Keratinocyte (primary cell): Measurements from ENCODE around the gene TOB2. TPM values are rescaled to one million over a fixed set of nuclear protein-coding genes. Genes with fewer than 3 reads are reported as not detected.

Source experiments
- DNase-seq: peaks from one replicate; pipeline ENCODE4 v3.0.0-alpha.2; 2011; ENCODE audit warnings: low read depth, missing footprints, low spot score
- FAIRE-seq: peaks from 2 replicates; lab custom pipeline; 2011; peaks lifted over from hg19 to GRCh38; lab: Jason Lieb, UNC
- H2AFZ ChIP-seq: 2 replicates; pipeline ENCODE4 v1.6.0; 2012; ENCODE audit warnings: low read length, control low read depth, inconsistent platforms; ENCODE audit not compliant: control insufficient read depth
- H3K27ac ChIP-seq: 2 replicates; pipeline ENCODE4 v1.5.1; 2011; ENCODE audit warnings: low read length; ENCODE audit not compliant: control insufficient read depth, insufficient read depth
- H3K27me3 ChIP-seq: 3 replicates; pipeline ENCODE4 v1.6.0; 2011; ENCODE audit warnings: low read length; ENCODE audit not compliant: control insufficient read depth, insufficient read depth; ENCODE audit errors: extremely low read depth
- H3K36me3 ChIP-seq, 2 experiments: 2 replicates in 1 of 2; 3 replicates in 1 of 2; pipeline ENCODE4 v1.5.1; 2011; ENCODE audit warnings: low read length in 2 of 2, mild to moderate bottlenecking in 1 of 2; ENCODE audit not compliant: control insufficient read depth in 2 of 2, insufficient read depth in 2 of 2; ENCODE audit errors: extremely low read depth in 1 of 2
- H3K4me1 ChIP-seq: 3 replicates; pipeline ENCODE4 v1.5.1; 2011; ENCODE audit warnings: low read length; ENCODE audit not compliant: control insufficient read depth, insufficient read depth; ENCODE audit errors: extremely low read depth
- H3K4me2 ChIP-seq: 3 replicates; pipeline ENCODE4 v1.6.0; 2011; ENCODE audit warnings: low read depth, low read length; ENCODE audit not compliant: control insufficient read depth, insufficient read depth; ENCODE audit errors: extremely low read depth
- H3K4me3 ChIP-seq, 3 experiments: fragments of 200-600 bp in 1 of 3; sonication (generic) in 1 of 3; 2 replicates in 2 of 3; 3 replicates in 1 of 3; pipeline ENCODE4 v1.5.1; 2011 to 2016; ENCODE audit warnings: low read length in 3 of 3, mild to moderate bottlenecking in 3 of 3, control low read depth in 2 of 3, inconsistent platforms in 1 of 3, low read depth in 1 of 3, mixed read lengths in 1 of 3, mixed run types in 1 of 3, moderate library complexity in 1 of 3; ENCODE audit not compliant: control insufficient read depth in 2 of 3, insufficient read depth in 2 of 3; ENCODE audit errors: extremely low read depth in 1 of 3
- H3K79me2 ChIP-seq: 2 replicates; pipeline ENCODE4 v1.6.0; 2012; ENCODE audit warnings: low read length; ENCODE audit not compliant: control insufficient read depth, insufficient read depth
- H3K9ac ChIP-seq: 3 replicates; pipeline ENCODE4 v1.6.0; 2011; ENCODE audit warnings: low read length; ENCODE audit not compliant: control insufficient read depth, insufficient read depth; ENCODE audit errors: extremely low read depth
- H3K9me1 ChIP-seq: 3 replicates; pipeline ENCODE4 v1.6.0; 2011; ENCODE audit warnings: low read length; ENCODE audit not compliant: control insufficient read depth, insufficient read depth; ENCODE audit errors: extremely low read depth
- H3K9me3 ChIP-seq: 2 replicates; pipeline ENCODE4 v1.5.1; 2012; ENCODE audit warnings: low read depth, low read length; ENCODE audit not compliant: control insufficient read depth
- H4K20me1 ChIP-seq: 3 replicates; pipeline ENCODE4 v1.6.0; 2011; ENCODE audit warnings: low read length; ENCODE audit not compliant: control insufficient read depth, insufficient read depth; ENCODE audit errors: extremely low read depth
- CTCF ChIP-seq, 3 experiments: IDR thresholded peaks in 1 of 3; conservative IDR thresholded peaks in 1 of 3; optimal IDR thresholded peaks in 1 of 3; 2 replicates in 2 of 3; 3 replicates in 1 of 3; pipeline versions ENCODE3 to v1.5.1; 2011; ENCODE audit warnings: low read length in 3 of 3, mild to moderate bottlenecking in 3 of 3, moderate library complexity in 2 of 3, control low read depth in 1 of 3, inconsistent platforms in 1 of 3; ENCODE audit not compliant: insufficient read depth in 2 of 3; ENCODE audit errors: extremely low read depth in 1 of 3
- EZH2 ChIP-seq: IDR thresholded peaks from one replicate; pipeline ENCODE4 v1.6.1; 2012; ENCODE audit warnings: inconsistent platforms, mild to moderate bottlenecking, low read length, moderate library complexity
- dilution Hi-C: fragments of 300-500 bp; cut with MboI; formaldehyde crosslinking; loops from one replicate; pipeline ENCODE4 v1.7.0; 2020; ENCODE audit warnings: low sequenced_read_pairs; ENCODE audit not compliant: extremely low pct_ligation_motif_present
- polyA plus RNA-seq, 5 experiments: library from polyadenylated mRNA; depleted of rRNA in 3 of 5; stranded (reverse) in 3 of 5; stranded (forward) in 1 of 5; unstranded in 1 of 5; fragments of >200 nt; gene quantifications; 1 replicate in 1 of 5; 2 replicates in 3 of 5; 3 replicates in 1 of 5; pipeline versions ENCODE4 v1.2.1 to v1.2.3, GENCODE V29; 2011 to 2012; ENCODE audit warnings: missing spikeins in 2 of 5, low read depth in 1 of 5, low replicate concordance in 1 of 5

TOB2 gene
- polyA plus RNA-seq, 1 donor (not counting 4 experiments of a cell fraction or from before 2014, with no cell fraction given) = 14.5 TPM

- DNase-seq = no peak
- no peak overlapping the region for H3K4me2 ChIP-seq
- dilution Hi-C loops = no loop called here
Observed at GRCh38 chr22:41418717-41419116, 27.9 kb downstream of the TOB2 start.

GRCh38 chr22:41417622-41418390 lies 28.8 kb downstream of the TOB2 start:
- Histone ChIP-seq H3K4me3 (no peak overlapping the region), H3K27me3 (no peaks in the 10 kb centered on the region), H3K9me3 (no peaks in the 10 kb centered on the region), H2AFZ (no peak overlapping the region), H3K27ac (no peak overlapping the region), H3K9ac (no peak overlapping the region), H4K20me1 (no peaks in the 10 kb centered on the region), H3K9me1 (no peaks in the 10 kb centered on the region), H3K36me3 (peaks cover 0 to 7% of the 10 kb centered on the region in 2 experiments), H3K4me1 (peaks cover 12% of the 10 kb centered on the region), H3K79me2 (peaks cover 8% of the 10 kb centered on the region), H3K4me2 (no peak overlapping the region)
- no peak for DNase-seq
- dilution Hi-C loops = no loop called here
- TF ChIP-seq EZH2 (no peak), CTCF (optimal IDR thresholded peaks at IDR 0.05 in 1 of 3, IDR thresholded peaks at IDR 0.05 in 1 of 3, conservative IDR thresholded peaks at IDR 0.05 in 1 of 3; ENCODE audit: extremely low read depth in 1 of 3, insufficient read depth in 2 of 3, low read length in 3 of 3) (no peak)
- no peak for FAIRE-seq

More at GRCh38 chr22:41418717-41419116, 27.9 kb downstream of the TOB2 start:
- H3K9me1 ChIP-seq = no peaks in the 10 kb centered on the region
- no peak for FAIRE-seq
- H3K9me3 ChIP-seq = no peaks in the 10 kb centered on the region
- H2AFZ ChIP-seq = no peak overlapping the region
- no peaks in the 10 kb centered on the region for H3K27me3 ChIP-seq
- H3K79me2 ChIP-seq = peaks cover 8% of the 10 kb centered on the region
- no peaks in the 10 kb centered on the region for H4K20me1 ChIP-seq
- peaks cover 0 to 7% of the 10 kb centered on the region in 2 experiments for H3K36me3 ChIP-seq
- no peak for TF ChIP-seq CTCF (optimal IDR thresholded peaks at IDR 0.05 in 1 of 3, IDR thresholded peaks at IDR 0.05 in 1 of 3, conservative IDR thresholded peaks at IDR 0.05 in 1 of 3; ENCODE audit: extremely low read depth in 1 of 3, insufficient read depth in 2 of 3, low read length in 3 of 3)
- no peak overlapping the region for H3K27ac ChIP-seq
- no peak overlapping the region for H3K9ac ChIP-seq
- no peak overlapping the region for H3K4me3 ChIP-seq
- H3K4me1 ChIP-seq = peaks cover 10% of the 10 kb centered on the region
